Neural progenitor cell (in vitro differentiated cells): ENCODE data around the gene KIF26B.

Experiments used
- EZH2 ChIP-seq: fragments of 200-600 bp; sonication (generic); IDR thresholded peaks from 2 replicates; pipeline ENCODE4 v1.6.1; 2017; ENCODE audit warnings: antibody characterized with exemption, mild to moderate bottlenecking, moderate library complexity
- TF ChIP-seq, protein P1 (sequence below): fragments of 200-600 bp; sonication (generic); IDR thresholded peaks from 2 replicates; pipeline ENCODE4 v1.5.1; 2017; ENCODE audit warnings: antibody characterized with exemption, mild to moderate bottlenecking

DNA sequence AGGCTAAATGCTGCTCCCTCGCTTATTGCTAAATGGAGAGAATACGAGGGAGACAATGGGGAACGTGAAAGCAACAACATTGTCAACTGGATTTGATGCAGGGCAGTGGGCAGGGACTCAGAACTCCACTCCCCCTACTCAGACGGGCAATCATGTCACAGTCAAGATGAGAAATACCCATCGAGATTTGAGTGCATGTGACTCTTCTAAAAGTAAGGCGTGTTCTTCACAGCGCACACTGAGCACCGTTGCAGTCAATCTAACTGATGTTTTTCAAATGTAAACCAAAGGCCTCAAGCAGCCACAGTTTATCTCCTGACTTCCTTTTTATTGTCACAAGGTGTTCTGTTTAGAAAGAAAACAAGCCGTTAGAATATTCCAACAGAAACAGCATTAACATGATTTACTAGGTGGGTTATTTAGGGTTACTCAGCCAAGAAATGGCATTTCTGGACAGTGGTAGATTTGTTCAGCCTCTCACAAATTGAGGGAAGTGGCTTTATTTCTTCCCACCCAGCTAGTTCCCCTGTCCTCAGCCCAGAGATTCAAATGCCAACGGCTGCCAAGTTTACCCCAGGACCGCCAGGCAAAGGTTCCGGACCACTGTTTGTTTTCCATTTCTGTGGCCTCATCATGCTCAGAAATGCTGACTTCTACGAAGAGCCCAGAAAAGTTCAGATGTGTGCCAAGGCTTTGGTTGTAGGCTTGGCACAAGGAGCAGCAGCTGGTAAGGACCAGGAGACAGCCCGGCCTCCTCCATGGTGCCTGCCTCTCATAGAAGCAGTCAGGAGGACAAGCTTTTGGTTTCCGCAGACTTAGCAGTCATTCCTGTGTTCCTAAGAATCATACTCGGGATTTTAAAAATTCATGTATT, 171.4 kb downstream of the KIF26B start:
- TF ChIP-seq, protein P1, sequence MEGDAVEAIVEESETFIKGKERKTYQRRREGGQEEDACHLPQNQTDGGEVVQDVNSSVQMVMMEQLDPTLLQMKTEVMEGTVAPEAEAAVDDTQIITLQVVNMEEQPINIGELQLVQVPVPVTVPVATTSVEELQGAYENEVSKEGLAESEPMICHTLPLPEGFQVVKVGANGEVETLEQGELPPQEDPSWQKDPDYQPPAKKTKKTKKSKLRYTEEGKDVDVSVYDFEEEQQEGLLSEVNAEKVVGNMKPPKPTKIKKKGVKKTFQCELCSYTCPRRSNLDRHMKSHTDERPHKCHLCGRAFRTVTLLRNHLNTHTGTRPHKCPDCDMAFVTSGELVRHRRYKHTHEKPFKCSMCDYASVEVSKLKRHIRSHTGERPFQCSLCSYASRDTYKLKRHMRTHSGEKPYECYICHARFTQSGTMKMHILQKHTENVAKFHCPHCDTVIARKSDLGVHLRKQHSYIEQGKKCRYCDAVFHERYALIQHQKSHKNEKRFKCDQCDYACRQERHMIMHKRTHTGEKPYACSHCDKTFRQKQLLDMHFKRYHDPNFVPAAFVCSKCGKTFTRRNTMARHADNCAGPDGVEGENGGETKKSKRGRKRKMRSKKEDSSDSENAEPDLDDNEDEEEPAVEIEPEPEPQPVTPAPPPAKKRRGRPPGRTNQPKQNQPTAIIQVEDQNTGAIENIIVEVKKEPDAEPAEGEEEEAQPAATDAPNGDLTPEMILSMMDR = no peak
- TF ChIP-seq EZH2 = no peak
